ENCODE results near the gene PI4K2B. TPM values are rescaled to one million over a fixed set of nuclear protein-coding genes. Genes with fewer than 3 reads are reported as not detected.

PI4K2B gene
- polyA plus RNA-seq, 1 experiment = 11.8 TPM

DNA sequence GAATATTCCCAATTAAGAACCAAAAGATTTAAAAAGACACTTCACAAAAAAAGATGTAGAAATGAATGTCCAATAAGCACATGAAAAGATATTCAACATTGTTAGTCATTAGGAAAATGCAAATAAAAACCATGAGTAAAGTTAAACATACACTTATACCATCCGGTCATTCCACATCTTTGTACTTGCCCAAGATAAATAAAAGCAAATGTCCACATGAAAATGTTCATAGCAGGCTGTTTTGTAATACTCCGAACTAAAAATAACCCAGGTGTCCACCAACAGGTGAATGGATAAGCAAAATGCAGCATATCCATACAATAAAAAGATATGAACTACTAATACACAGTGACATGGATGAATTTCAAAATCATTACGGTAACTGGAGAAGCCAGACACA is 50.1 kb downstream of the PI4K2B start:
- TF ChIP-seq, protein P1, sequence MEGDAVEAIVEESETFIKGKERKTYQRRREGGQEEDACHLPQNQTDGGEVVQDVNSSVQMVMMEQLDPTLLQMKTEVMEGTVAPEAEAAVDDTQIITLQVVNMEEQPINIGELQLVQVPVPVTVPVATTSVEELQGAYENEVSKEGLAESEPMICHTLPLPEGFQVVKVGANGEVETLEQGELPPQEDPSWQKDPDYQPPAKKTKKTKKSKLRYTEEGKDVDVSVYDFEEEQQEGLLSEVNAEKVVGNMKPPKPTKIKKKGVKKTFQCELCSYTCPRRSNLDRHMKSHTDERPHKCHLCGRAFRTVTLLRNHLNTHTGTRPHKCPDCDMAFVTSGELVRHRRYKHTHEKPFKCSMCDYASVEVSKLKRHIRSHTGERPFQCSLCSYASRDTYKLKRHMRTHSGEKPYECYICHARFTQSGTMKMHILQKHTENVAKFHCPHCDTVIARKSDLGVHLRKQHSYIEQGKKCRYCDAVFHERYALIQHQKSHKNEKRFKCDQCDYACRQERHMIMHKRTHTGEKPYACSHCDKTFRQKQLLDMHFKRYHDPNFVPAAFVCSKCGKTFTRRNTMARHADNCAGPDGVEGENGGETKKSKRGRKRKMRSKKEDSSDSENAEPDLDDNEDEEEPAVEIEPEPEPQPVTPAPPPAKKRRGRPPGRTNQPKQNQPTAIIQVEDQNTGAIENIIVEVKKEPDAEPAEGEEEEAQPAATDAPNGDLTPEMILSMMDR (IDR thresholded peaks at IDR 0.05; ENCODE audit: low read depth, low read length) = no peak
- H3K27me3 ChIP-seq (ENCODE audit: control insufficient read depth, insufficient read depth, low read length) = no peaks in the 10 kb centered on the region
- ChIA-PET POLR2A (no interaction called here), CTCF (interaction anchor here (2.6 kb wide), 1 partner anchor 28 kb away, joined by 24 read pairs; the partner anchor contains the start of gene ZCCHC4)
- H3K9me3 ChIP-seq (ENCODE audit: control insufficient read depth, insufficient read depth, low read length) = no peaks in the 10 kb centered on the region
- no peak overlapping the region for H3K4me3 ChIP-seq (ENCODE audit: low read depth, low read length)
- no peak overlapping the region for H3K27ac ChIP-seq (ENCODE audit: low read depth, low read length)
- no peak for DNase-seq (ENCODE audit: low read depth, low spot score)

DNA sequence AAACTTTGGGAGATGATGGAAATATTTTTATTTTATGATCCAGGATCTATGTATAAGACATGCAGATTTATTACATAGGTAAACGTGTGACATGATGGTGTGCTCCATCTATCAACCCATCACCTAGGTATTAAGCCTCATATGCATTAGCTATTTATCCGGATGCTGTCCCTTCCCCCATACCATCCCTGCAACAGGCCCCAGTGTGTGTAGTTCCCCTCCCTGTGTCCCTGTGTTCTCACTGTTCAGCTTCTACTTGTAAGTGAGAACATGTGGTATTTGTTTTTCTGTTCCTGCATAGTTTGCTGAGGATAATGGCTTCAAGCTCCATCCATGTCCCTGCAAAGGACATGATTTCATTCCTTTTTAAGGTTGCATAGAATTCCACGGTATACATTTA is 50.6 kb downstream of the PI4K2B start:
- DNase-seq (ENCODE audit: low read depth, low spot score) = no peak
- Histone ChIP-seq H3K27ac (ENCODE audit: low read depth, low read length) (no peak overlapping the region), H3K27me3 (ENCODE audit: control insufficient read depth, insufficient read depth, low read length) (no peaks in the 10 kb centered on the region), H3K9me3 (ENCODE audit: control insufficient read depth, insufficient read depth, low read length) (no peaks in the 10 kb centered on the region), H3K4me3 (ENCODE audit: low read depth, low read length) (no peak overlapping the region)
- ChIA-PET POLR2A (no interaction called here), CTCF (interaction anchor here (2.6 kb wide), 1 partner anchor 28 kb away, joined by 24 read pairs; the partner anchor contains the start of gene ZCCHC4)
- TF ChIP-seq, protein P1 (IDR thresholded peaks at IDR 0.05; ENCODE audit: low read depth, low read length) = no peak

DNA sequence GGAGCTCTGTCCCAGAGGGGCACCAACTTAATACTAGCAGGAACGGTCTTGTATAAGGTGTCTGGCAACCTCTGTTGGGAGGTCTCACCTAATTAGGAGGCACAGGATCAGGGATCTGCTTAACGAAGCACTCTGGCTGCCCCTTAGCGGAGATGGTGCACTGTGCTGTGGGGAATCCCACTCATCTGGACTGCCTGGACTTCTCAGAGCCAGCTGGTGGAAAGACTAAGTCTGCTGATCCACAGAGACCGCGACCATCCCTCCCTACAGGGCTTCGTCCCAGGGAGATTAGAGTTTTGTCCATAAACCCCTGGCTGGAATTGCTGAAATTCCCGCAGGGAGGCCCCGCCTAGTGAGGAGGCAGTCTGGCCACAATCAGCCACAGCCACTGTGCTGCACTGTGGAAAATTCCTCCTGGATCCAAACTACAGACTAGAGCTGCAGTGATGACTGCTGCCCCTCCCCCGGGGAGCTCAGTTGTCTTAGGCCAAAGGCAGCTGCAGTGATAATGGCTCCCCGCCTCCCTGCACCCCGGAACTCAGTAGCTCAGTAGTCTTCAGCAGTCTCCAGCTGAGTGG is 56.7 kb downstream of the PI4K2B start:
- Histone ChIP-seq H3K27ac (ENCODE audit: low read depth, low read length) (no peak overlapping the region), H3K9me3 (ENCODE audit: control insufficient read depth, insufficient read depth, low read length) (no peaks in the 10 kb centered on the region), H3K4me3 (ENCODE audit: low read depth, low read length) (no peak overlapping the region), H3K27me3 (ENCODE audit: control insufficient read depth, insufficient read depth, low read length) (no peaks in the 10 kb centered on the region)
- ChIA-PET CTCF (interaction anchor here (7.8 kb wide), 1 partner anchor 22 kb away, joined by 55 read pairs; the partner anchor contains the start of gene ZCCHC4), POLR2A (interaction anchor here (0.6 kb wide), 1 partner anchor 691 kb away, joined by 3 read pairs; no protein-coding TSS in a partner anchor)
- TF ChIP-seq, protein P1 (IDR thresholded peaks at IDR 0.05; ENCODE audit: low read depth, low read length) = no peak
- no peak for DNase-seq (ENCODE audit: low read depth, low spot score)

DNA sequence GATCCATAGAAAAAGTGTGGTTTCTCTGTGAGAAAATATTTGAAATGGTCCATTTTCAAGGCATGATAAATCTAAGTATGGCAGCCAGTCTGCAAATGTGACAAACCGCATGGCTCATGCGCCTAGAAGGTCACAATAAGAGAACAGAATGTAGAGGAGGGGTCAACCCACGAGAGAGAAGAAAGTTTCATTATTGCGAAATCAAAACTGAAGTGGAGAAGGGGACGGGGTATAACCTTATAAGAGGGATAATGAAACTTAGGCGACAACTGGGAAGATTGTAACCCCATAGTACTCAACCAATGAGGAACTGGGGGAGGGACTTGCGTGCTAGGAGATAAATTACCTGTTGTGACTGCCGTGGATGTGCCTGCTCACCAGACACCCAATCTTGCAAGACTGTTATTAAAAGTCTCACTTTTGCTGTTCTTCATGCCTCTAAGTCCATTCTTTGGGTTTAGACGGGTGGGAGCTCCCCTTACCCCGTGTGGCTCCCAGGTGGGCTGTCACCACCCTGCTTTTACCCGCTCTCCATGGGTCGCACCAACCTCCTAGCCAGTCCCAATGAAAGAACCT is 57.4 kb downstream of the PI4K2B start:
- no peak for DNase-seq (ENCODE audit: low read depth, low spot score)
- ChIA-PET POLR2A (interaction anchor here (0.6 kb wide), 1 partner anchor 692 kb away, joined by 3 read pairs; no protein-coding TSS in a partner anchor), CTCF (interaction anchor here (7.8 kb wide), 1 partner anchor 21 kb away, joined by 55 read pairs; the partner anchor contains the start of gene ZCCHC4)
- H3K9me3 ChIP-seq (ENCODE audit: control insufficient read depth, insufficient read depth, low read length) = no peaks in the 10 kb centered on the region
- no peak overlapping the region for H3K27ac ChIP-seq (ENCODE audit: low read depth, low read length)
- H3K27me3 ChIP-seq (ENCODE audit: control insufficient read depth, insufficient read depth, low read length) = no peaks in the 10 kb centered on the region
- TF ChIP-seq, protein P1 (IDR thresholded peaks at IDR 0.05; ENCODE audit: low read depth, low read length) = no peak
- no peak overlapping the region for H3K4me3 ChIP-seq (ENCODE audit: low read depth, low read length)
